Trophoblast cell (in vitro differentiated cells and primary cell): ENCODE data around the gene GRAMD2B.

Experiments used
- DNase-seq, 2 donors: peaks; one replicate each; pipeline ENCODE4 v3.0.0-alpha.2; 2016
- H2AFZ ChIP-seq: 2 replicates; pipeline ENCODE4 v1.6.1; 2013; ENCODE audit warnings: low read length, moderate library complexity, mild to moderate bottlenecking; ENCODE audit not compliant: insufficient read depth, poor library complexity
- H2AK5ac ChIP-seq: 2 replicates; pipeline ENCODE4 v1.6.1; 2013; ENCODE audit warnings: mild to moderate bottlenecking, low read length
- H2BK120ac ChIP-seq: 2 replicates; pipeline ENCODE4 v1.6.1; 2013; ENCODE audit warnings: low read length, mild to moderate bottlenecking, moderate library complexity; ENCODE audit not compliant: insufficient read depth, poor library complexity
- H2BK12ac ChIP-seq: 2 replicates; pipeline ENCODE4 v1.6.1; 2013; ENCODE audit warnings: mild to moderate bottlenecking, low read length, moderate library complexity
- H2BK5ac ChIP-seq: 2 replicates; pipeline ENCODE4 v1.6.1; 2013; ENCODE audit warnings: low read length, low read depth, moderate library complexity, mild to moderate bottlenecking; ENCODE audit not compliant: poor library complexity
- H3K14ac ChIP-seq: 2 replicates; pipeline ENCODE4 v1.6.1; 2013; ENCODE audit warnings: mild to moderate bottlenecking, low read length
- H3K18ac ChIP-seq: 2 replicates; pipeline ENCODE4 v1.6.1; 2013; ENCODE audit warnings: mild to moderate bottlenecking, low read length
- H3K23ac ChIP-seq: 2 replicates; pipeline ENCODE4 v1.6.1; 2013; ENCODE audit warnings: low read length
- H3K27ac ChIP-seq: 2 replicates; pipeline ENCODE4 v1.5.1; 2013; ENCODE audit warnings: low read depth, mild to moderate bottlenecking, inconsistent platforms, low read length, moderate library complexity
- H3K27me3 ChIP-seq: 2 replicates; pipeline ENCODE4 v1.6.1; 2013; ENCODE audit warnings: inconsistent platforms, mild to moderate bottlenecking, low read length, moderate library complexity; ENCODE audit not compliant: insufficient read depth
- H3K36me3 ChIP-seq, 2 experiments: 1 replicate in 1 of 2; 2 replicates in 1 of 2; pipeline ENCODE4 v1.6.1; 2013; ENCODE audit warnings: low read length in 2 of 2, mild to moderate bottlenecking in 2 of 2, moderate library complexity in 1 of 2; ENCODE audit not compliant: insufficient read depth in 2 of 2, control insufficient read depth in 1 of 2
- H3K4ac ChIP-seq: 2 replicates; pipeline ENCODE4 v1.6.1; 2013; ENCODE audit warnings: low read depth, mild to moderate bottlenecking, low read length, moderate library complexity
- H3K4me1 ChIP-seq, 2 experiments: 1 replicate in 1 of 2; 2 replicates in 1 of 2; pipeline ENCODE4 v1.6.1; 2013; ENCODE audit warnings: low read length in 2 of 2, mild to moderate bottlenecking in 2 of 2, moderate library complexity in 1 of 2; ENCODE audit not compliant: insufficient read depth in 2 of 2, control insufficient read depth in 1 of 2
- H3K4me2 ChIP-seq: 2 replicates; pipeline ENCODE4 v1.6.1; 2013; ENCODE audit warnings: inconsistent platforms, mild to moderate bottlenecking, low read length, moderate library complexity
- H3K4me3 ChIP-seq: 2 replicates; pipeline ENCODE4 v1.5.1; 2013; ENCODE audit warnings: mild to moderate bottlenecking, low read depth, low read length, inconsistent platforms
- H3K79me1 ChIP-seq: one replicate; pipeline ENCODE4 v1.6.1; 2013; ENCODE audit warnings: low read length
- H3K79me2 ChIP-seq: 2 replicates; pipeline ENCODE4 v1.6.1; 2013; ENCODE audit warnings: low read length, mild to moderate bottlenecking; ENCODE audit not compliant: control insufficient read depth, insufficient read depth, poor library complexity
- H3K9ac ChIP-seq: 2 replicates; pipeline ENCODE4 v1.6.1; 2013; ENCODE audit warnings: mild to moderate bottlenecking, low read length
- H3K9me3 ChIP-seq: 2 replicates; pipeline ENCODE4 v1.6.1; 2013; ENCODE audit warnings: low read depth, mild to moderate bottlenecking, control low read depth, inconsistent platforms, low read length; ENCODE audit not compliant: insufficient read depth
- H4K12ac ChIP-seq: 2 replicates; pipeline ENCODE4 v1.6.1; 2013; ENCODE audit warnings: low read depth, mild to moderate bottlenecking, low read length, moderate library complexity
- H4K8ac ChIP-seq: 2 replicates; pipeline ENCODE4 v1.6.1; 2013; ENCODE audit warnings: low read depth, mild to moderate bottlenecking, low read length, moderate library complexity
- H4K91ac ChIP-seq: one replicate; pipeline ENCODE4 v1.6.1; 2013; ENCODE audit warnings: low read depth, mild to moderate bottlenecking, low read length, moderate library complexity
- WGBS: extraction: QIAGEN DNeasy Blood & Tissue Kit; methylation state at CpG from one replicate; pipeline ENCODE4 v1.1.7; 2013; ENCODE audit warnings: missing lambda C conversion rate; ENCODE audit not compliant: insufficient read length, insufficient coverage; ENCODE audit errors: extremely low coverage; 5-methylcytosine and 5-hydroxymethylcytosine counted together

GRAMD2B gene

DNA sequence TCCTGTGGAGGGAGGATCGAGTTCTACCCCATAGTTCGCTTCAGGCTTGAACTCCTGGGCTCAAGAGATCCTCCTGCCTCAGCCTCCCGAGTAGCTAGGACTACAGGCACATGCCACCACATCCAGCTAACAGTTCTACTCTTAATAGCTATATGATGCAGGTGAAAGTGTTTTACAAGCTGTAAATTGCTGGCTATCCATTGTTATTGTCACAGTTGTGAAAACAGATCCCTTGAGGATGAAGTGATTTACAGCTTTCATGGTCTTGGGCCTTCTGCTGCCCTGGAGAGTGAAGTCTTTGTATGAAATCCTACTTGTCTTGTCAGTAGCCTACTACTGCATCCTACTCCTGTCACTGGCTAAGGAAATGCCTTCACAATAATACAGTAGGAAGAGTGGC lies 48.0 kb downstream of the GRAMD2B start:
- no peak overlapping the region for H3K4ac ChIP-seq
- H3K79me1 ChIP-seq, result no peaks in the 10 kb centered on the region
- no peaks in the 10 kb centered on the region for H3K9me3 ChIP-seq
- no peak overlapping the region for H2BK5ac ChIP-seq
- H2BK120ac ChIP-seq, result no peak overlapping the region
- H3K4me2 ChIP-seq, result no peak overlapping the region
- H2AK5ac ChIP-seq, result no peak overlapping the region
- H4K8ac ChIP-seq, result no peak overlapping the region
- no peaks in the 10 kb centered on the region for H3K79me2 ChIP-seq
- H2AFZ ChIP-seq, result no peak overlapping the region
- no peak overlapping the region for H4K91ac ChIP-seq
- no peak overlapping the region for H2BK12ac ChIP-seq
- no peak overlapping the region for H3K23ac ChIP-seq
- no peaks in the 10 kb centered on the region for H3K27me3 ChIP-seq
- no CpG with 5 or more reads among the region's 3 CpGs for WGBS
- H3K4me1 ChIP-seq, result no peaks in the 10 kb centered on the region
- no peak overlapping the region for H4K12ac ChIP-seq
- H3K9ac ChIP-seq, result no peak overlapping the region
- no peak overlapping the region for H3K18ac ChIP-seq
- peaks cover 7 to 16% of the 10 kb centered on the region in 2 experiments for H3K36me3 ChIP-seq
- no peak overlapping the region for H3K4me3 ChIP-seq
- no peak for DNase-seq
- H3K27ac ChIP-seq, result no peak overlapping the region
- H3K14ac ChIP-seq, result no peak overlapping the region

DNA sequence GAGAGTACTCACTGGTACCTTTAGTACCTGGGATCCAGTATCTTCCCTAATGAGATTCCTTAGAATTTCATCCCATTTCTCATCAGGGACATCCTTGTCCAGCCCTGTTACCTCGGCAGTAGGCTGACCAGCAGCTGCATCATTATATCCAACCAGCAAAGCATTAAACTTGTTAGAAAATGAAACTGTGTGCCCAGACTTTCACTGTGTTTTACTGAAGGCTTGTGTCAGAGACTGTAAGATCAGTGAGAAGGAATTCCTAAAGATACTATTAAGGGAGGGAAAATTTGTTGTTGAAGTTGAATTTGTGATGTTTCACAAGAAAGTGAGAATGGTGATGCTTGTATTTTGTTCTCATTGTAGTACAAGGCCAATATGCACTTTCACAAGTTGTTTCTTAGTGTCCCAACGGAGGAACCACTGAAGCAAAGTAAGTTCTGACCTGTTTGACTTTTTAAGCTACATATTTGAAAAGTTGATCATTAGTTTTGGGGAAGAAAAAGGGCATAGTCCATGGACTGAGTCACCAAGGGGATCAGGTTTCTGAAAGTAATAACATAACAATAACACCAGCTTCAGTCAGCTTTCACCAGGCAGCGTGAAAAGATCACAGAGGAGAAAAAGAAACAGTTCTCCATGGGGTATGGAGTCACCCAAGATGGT lies 48.8 kb downstream of the GRAMD2B start:
- H2AK5ac ChIP-seq, result no peak overlapping the region
- H3K4me2 ChIP-seq, result no peak overlapping the region
- no peak overlapping the region for H3K4me3 ChIP-seq
- H3K27ac ChIP-seq, result no peak overlapping the region
- no peak overlapping the region for H3K14ac ChIP-seq
- H3K18ac ChIP-seq, result no peak overlapping the region
- DNase-seq, result no peak
- no peak overlapping the region for H4K8ac ChIP-seq
- H3K4me1 ChIP-seq, result no peaks in the 10 kb centered on the region
- no peaks in the 10 kb centered on the region for H3K79me1 ChIP-seq
- H4K91ac ChIP-seq, result no peak overlapping the region
- peaks cover 4 to 16% of the 10 kb centered on the region in 2 experiments for H3K36me3 ChIP-seq
- H3K9ac ChIP-seq, result no peak overlapping the region
- no peaks in the 10 kb centered on the region for H3K9me3 ChIP-seq
- no peak overlapping the region for H3K4ac ChIP-seq
- WGBS, result no CpG with 5 or more reads among the region's 3 CpGs
- no peaks in the 10 kb centered on the region for H3K27me3 ChIP-seq
- H4K12ac ChIP-seq, result no peak overlapping the region
- H2BK120ac ChIP-seq, result no peak overlapping the region
- H3K79me2 ChIP-seq, result no peaks in the 10 kb centered on the region
- H2BK12ac ChIP-seq, result no peak overlapping the region
- no peak overlapping the region for H2AFZ ChIP-seq
- H3K23ac ChIP-seq, result no peak overlapping the region
- H2BK5ac ChIP-seq, result no peak overlapping the region

DNA sequence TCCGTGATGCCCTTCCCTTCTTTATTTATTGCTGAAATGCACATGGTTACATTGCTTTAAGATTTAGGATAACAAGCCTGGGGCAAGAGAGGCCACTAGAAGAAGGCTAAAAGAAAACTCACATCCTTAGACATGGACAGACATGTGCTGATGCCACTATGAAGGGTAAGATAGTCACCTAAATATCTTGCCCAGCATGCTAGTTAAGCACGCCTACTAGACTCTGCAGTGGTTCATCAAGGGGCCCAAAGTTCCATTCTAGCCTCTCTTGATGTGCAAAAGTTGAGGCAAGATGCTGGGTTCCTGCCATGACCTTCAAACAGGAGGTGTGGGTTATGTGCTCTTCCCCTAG lies 49.3 kb downstream of the GRAMD2B start:
- Histone ChIP-seq H4K91ac (no peak overlapping the region), H3K27me3 (no peaks in the 10 kb centered on the region), H3K4me3 (no peak overlapping the region), H3K14ac (no peak overlapping the region), H2BK120ac (no peak overlapping the region), H2AK5ac (no peak overlapping the region), H3K4me2 (no peak overlapping the region), H3K9me3 (no peaks in the 10 kb centered on the region), H2BK12ac (no peak overlapping the region), H3K79me2 (no peaks in the 10 kb centered on the region), H3K9ac (no peak overlapping the region), H2BK5ac (no peak overlapping the region), H3K36me3 (peaks cover 4 to 16% of the 10 kb centered on the region in 2 experiments), H4K8ac (no peak overlapping the region), H2AFZ (no peak overlapping the region), H3K4me1 (no peaks in the 10 kb centered on the region), H4K12ac (no peak overlapping the region), H3K27ac (no peak overlapping the region), H3K23ac (no peak overlapping the region), H3K79me1 (no peaks in the 10 kb centered on the region), H3K4ac (no peak overlapping the region), H3K18ac (no peak overlapping the region)
- no peak for DNase-seq
- WGBS, result no CpG with 5 or more reads among the region's 2 CpGs

DNA sequence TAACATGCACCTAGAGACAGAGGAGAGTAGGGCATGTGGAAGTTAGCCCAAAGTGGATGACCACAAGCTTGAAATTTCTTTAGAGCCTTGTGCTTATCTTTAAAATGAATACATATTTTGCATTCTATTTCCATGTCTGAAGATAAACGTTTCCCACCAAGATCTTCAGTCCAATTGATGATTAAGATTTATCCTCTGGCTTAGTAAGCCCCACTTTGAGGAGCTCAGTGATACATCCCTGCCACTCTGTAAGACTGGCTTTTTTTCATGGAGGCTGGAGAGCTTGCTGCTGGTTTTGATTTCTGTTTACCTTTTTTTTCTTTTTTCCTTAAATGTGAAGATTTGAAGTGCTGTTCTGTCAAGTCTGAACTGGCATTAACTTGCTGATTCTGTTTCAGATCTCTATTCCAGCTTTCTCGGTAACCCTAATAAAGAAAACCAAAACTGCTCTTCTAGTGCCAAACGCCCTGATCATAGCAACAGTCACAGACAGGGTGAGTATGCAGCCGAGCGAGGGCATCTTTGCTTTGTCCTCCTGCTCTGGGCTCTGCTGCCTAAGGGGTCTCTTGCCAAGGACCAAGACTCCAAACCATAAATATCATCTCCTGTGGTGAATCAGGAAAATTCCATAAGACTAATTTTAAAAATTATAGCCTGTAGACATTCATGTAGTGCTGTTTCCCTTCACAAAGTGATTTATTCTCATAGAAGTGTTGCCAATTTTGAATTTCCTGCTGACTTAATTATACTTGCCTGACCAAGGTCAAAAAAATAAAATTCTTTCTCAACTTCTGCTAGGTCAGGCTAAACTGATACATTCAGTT lies 54.3 kb downstream of the GRAMD2B start:
- Histone ChIP-seq H2BK120ac (no peak overlapping the region), H3K9ac (no peak overlapping the region), H3K4me3 (no peak overlapping the region), H3K4me1 (no peaks in the 10 kb centered on the region), H4K91ac (no peak overlapping the region), H3K4me2 (no peak overlapping the region), H4K12ac (no peak overlapping the region), H3K79me2 (no peaks in the 10 kb centered on the region), H3K23ac (no peak overlapping the region), H3K27me3 (no peaks in the 10 kb centered on the region), H4K8ac (no peak overlapping the region), H2AFZ (no peak overlapping the region), H3K14ac (no peak overlapping the region), H2BK12ac (no peak overlapping the region), H3K79me1 (no peaks in the 10 kb centered on the region), H2BK5ac (no peak overlapping the region), H3K18ac (no peak overlapping the region), H3K36me3 (peaks cover 13 to 19% of the 10 kb centered on the region in 2 experiments), H3K27ac (no peak overlapping the region), H3K9me3 (no peaks in the 10 kb centered on the region), H3K4ac (no peak overlapping the region), H2AK5ac (no peak overlapping the region)
- WGBS, result no CpG with 5 or more reads among the region's 5 CpGs
- no peak for DNase-seq
